ENCODE results near the gene MGAT3. TPM values are rescaled to one million over a fixed set of nuclear protein-coding genes. Genes with fewer than 3 reads are reported as not detected.

The MGAT3 gene, protein sequence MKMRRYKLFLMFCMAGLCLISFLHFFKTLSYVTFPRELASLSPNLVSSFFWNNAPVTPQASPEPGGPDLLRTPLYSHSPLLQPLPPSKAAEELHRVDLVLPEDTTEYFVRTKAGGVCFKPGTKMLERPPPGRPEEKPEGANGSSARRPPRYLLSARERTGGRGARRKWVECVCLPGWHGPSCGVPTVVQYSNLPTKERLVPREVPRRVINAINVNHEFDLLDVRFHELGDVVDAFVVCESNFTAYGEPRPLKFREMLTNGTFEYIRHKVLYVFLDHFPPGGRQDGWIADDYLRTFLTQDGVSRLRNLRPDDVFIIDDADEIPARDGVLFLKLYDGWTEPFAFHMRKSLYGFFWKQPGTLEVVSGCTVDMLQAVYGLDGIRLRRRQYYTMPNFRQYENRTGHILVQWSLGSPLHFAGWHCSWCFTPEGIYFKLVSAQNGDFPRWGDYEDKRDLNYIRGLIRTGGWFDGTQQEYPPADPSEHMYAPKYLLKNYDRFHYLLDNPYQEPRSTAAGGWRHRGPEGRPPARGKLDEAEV
- total RNA-seq, result under 0.01 TPM in 1 of 2 replicates, not detected in the other

DNA sequence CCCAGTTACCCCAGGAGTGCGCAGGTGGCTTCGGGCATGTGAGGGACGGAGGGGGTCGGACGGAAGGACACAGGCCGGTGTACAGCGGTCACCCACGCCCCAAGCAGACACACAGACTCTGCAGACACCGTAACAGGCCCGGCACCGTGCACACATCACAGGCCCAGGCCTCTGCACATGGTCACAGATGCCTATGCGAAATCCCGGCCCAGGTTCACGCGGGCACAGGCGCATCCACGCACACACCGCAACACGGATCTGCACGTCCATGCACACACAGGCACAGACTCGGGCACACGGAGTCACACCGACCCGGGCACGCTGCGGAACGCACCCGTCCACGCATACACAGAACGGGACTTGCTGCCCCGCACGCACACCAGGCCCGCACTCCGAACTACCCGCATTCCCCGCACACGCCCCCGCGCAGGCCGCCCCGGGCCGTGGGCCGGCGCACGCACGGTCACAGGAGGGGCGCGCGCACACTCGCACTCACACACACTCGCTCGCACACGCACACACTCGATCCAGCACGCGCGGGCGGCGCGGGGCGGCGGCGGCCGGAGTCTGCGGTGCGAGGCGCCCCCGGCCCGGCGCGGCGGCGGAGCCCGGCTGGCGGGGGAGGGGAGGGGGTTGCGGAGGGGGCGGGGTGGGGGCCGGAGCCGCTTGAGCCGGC, at the start of gene MGAT3:
Gene MGAT3, plus strand, starts transcription at position 491 of the 676 bp plus-strand sequence. CDS start 30,336 bp downstream, outside the sequence.
- TF ChIP-seq, protein P1, sequence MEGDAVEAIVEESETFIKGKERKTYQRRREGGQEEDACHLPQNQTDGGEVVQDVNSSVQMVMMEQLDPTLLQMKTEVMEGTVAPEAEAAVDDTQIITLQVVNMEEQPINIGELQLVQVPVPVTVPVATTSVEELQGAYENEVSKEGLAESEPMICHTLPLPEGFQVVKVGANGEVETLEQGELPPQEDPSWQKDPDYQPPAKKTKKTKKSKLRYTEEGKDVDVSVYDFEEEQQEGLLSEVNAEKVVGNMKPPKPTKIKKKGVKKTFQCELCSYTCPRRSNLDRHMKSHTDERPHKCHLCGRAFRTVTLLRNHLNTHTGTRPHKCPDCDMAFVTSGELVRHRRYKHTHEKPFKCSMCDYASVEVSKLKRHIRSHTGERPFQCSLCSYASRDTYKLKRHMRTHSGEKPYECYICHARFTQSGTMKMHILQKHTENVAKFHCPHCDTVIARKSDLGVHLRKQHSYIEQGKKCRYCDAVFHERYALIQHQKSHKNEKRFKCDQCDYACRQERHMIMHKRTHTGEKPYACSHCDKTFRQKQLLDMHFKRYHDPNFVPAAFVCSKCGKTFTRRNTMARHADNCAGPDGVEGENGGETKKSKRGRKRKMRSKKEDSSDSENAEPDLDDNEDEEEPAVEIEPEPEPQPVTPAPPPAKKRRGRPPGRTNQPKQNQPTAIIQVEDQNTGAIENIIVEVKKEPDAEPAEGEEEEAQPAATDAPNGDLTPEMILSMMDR (IDR thresholded peaks at IDR 0.05; ENCODE audit: extremely low read depth, low read depth, low read length), result no peak
- no peaks in the 10 kb centered on the region for H3K36me3 ChIP-seq (ENCODE audit: insufficient read depth, low read length)

DNA sequence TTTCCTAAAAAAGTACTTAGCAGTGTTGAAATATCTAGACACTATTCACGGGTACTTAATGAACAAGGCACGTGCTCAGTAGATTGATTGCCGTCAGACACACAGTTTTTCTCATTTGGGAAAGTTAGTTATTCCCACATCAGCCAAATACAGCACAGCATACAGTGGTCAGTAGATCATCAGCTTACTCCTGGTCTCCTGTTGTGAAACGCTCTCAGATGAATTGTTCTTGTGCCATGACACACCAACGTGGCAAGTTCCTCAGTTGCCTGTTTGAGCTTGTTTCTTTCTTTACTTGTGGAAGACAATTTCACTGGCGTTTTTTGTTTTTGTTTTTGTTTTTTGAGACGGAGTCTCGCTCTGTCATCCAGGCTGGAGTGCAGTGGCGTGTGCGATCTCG, 48.6 kb upstream of the MGAT3 start:
- Histone ChIP-seq H3K4me1 (ENCODE audit: insufficient read depth, low read length) (peaks cover 23% of the 10 kb centered on the region), H3K4me2 (ENCODE audit: insufficient read depth, low read length) (no peak overlapping the region), H3K27ac (ENCODE audit: low read depth, low read length) (no peak overlapping the region), H3K27me3 (ENCODE audit: insufficient read depth, low read length) (no peaks in the 10 kb centered on the region), H3K79me2 (ENCODE audit: insufficient read depth, low read length) (peaks cover 29% of the 10 kb centered on the region), H3K36me3 (ENCODE audit: insufficient read depth, low read length) (no peaks in the 10 kb centered on the region), H3K4me3 (ENCODE audit: insufficient read depth, low read length) (no peak overlapping the region), H2AFZ (ENCODE audit: low read length) (no peak overlapping the region), H4K20me1 (ENCODE audit: insufficient read depth, low read length) (peaks cover 10% of the 10 kb centered on the region), H3K9me3 (ENCODE audit: low read depth, low read length) (no peaks in the 10 kb centered on the region)
- no peak for DNase-seq (ENCODE audit: insufficient read length, low spot score, missing footprints)
- TF ChIP-seq, protein P1 (IDR thresholded peaks at IDR 0.05; ENCODE audit: extremely low read depth, low read depth, low read length), result no peak

More for the DNA sequence above, at the start of gene MGAT3:
- peaks cover 45% of the 10 kb centered on the region for H3K27me3 ChIP-seq (ENCODE audit: insufficient read depth, low read length)
- H3K4me3 ChIP-seq (ENCODE audit: insufficient read depth, low read length), result no peak within 1 kb of the TSS
- H2AFZ ChIP-seq (ENCODE audit: low read length), result no peak within 1 kb of the TSS
- no peaks in the 10 kb centered on the region for H3K4me1 ChIP-seq (ENCODE audit: insufficient read depth, low read length)
- H3K79me2 ChIP-seq (ENCODE audit: insufficient read depth, low read length), result no peaks in the 10 kb centered on the region
- DNase-seq (ENCODE audit: insufficient read length, low spot score, missing footprints), result no peak
- H3K9me3 ChIP-seq (ENCODE audit: low read depth, low read length), result no peaks in the 10 kb centered on the region
- H3K4me2 ChIP-seq (ENCODE audit: insufficient read depth, low read length), result no peak within 1 kb of the TSS
- no peak within 1 kb of the TSS for H3K27ac ChIP-seq (ENCODE audit: low read depth, low read length)
- no peaks in the 10 kb centered on the region for H4K20me1 ChIP-seq (ENCODE audit: insufficient read depth, low read length)

DNA sequence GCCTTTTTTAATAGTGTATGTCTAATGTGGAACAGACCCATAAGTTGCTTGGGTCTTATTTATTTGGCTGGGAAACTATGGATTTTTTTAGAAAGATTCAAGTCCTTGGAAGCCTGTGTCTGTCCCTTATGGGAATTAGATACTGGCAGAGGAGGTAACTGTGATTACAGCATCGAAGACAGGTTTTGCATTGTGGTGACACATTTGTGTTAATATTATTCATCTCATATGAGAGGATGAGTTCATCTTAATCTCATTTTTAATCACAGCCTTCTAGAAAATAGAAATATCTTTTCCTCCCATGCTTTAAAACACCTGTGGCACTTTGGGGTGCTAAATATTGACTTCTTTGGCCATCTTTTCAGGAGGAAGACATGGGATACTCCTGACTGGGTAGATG, 48.0 kb upstream of the MGAT3 start:
- H3K79me2 ChIP-seq (ENCODE audit: insufficient read depth, low read length), result peaks cover 30% of the 10 kb centered on the region

More for the DNA sequence above, 48.0 kb upstream of the MGAT3 start:
- H3K9me3 ChIP-seq (ENCODE audit: low read depth, low read length), result no peaks in the 10 kb centered on the region
- H3K36me3 ChIP-seq (ENCODE audit: insufficient read depth, low read length), result no peaks in the 10 kb centered on the region
- H3K27ac ChIP-seq (ENCODE audit: low read depth, low read length), result no peak overlapping the region
- H2AFZ ChIP-seq (ENCODE audit: low read length), result no peak overlapping the region
- H3K4me3 ChIP-seq (ENCODE audit: insufficient read depth, low read length), result no peak overlapping the region
- no peak for DNase-seq (ENCODE audit: insufficient read length, low spot score, missing footprints)
- TF ChIP-seq, protein P1 (IDR thresholded peaks at IDR 0.05; ENCODE audit: extremely low read depth, low read depth, low read length), result no peak
- H4K20me1 ChIP-seq (ENCODE audit: insufficient read depth, low read length), result peaks cover 14% of the 10 kb centered on the region
- H3K4me2 ChIP-seq (ENCODE audit: insufficient read depth, low read length), result no peak overlapping the region
- no peaks in the 10 kb centered on the region for H3K27me3 ChIP-seq (ENCODE audit: insufficient read depth, low read length)
- peaks cover 23% of the 10 kb centered on the region for H3K4me1 ChIP-seq (ENCODE audit: insufficient read depth, low read length)

All from osteoblast (primary cell).